Stimulated activated CD4-positive, alpha-beta T cell treated with anti-CD3 and anti-CD28 coated beads, Interleukin-4, amount 100 ng/mL, for 1 hour (primary cell): ENCODE results near the gene PI16.
A peak's percentile ranks its signal among the peaks of the same experiment; 100 is the strongest.

Source experiments
- DNase-seq: peaks from one replicate; pipeline ENCODE4 v3.0.0-alpha.2; 2020

PI16 gene, protein sequence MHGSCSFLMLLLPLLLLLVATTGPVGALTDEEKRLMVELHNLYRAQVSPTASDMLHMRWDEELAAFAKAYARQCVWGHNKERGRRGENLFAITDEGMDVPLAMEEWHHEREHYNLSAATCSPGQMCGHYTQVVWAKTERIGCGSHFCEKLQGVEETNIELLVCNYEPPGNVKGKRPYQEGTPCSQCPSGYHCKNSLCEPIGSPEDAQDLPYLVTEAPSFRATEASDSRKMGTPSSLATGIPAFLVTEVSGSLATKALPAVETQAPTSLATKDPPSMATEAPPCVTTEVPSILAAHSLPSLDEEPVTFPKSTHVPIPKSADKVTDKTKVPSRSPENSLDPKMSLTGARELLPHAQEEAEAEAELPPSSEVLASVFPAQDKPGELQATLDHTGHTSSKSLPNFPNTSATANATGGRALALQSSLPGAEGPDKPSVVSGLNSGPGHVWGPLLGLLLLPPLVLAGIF

DNA sequence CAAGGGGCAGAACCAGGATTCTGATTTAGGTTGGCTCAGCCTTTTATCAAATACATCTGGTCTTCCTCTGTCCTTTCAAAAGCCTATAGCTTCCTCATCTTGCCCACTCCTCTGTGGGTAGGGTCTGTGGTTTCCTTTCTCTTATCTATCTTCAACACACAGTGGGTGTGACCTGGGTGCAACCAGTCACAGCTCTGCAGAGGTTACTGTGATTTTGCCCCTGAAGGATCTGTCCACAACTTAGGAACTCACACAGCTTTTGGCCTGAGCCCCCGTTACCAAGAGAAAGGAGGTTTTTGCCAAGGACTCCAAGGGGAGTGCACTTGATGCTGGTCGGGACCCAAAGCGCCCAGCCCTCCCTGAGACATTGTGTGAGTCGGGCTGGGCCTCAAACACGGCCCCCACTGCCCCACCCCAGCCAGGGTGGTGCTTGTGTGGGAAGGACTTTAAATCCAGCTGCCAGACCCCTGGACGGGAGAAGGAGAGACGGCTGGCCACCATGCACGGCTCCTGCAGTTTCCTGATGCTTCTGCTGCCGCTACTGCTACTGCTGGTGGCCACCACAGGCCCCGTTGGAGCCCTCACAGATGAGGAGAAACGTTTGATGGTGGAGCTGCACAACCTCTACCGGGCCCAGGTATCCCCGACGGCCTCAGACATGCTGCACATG is at the start of gene PI16:
PI16 (plus strand) TSS at position 477 of the 670 bp plus-strand sequence; CDS start at position 500, 23 bp downstream.
- DNase-seq, result no peak

DNA sequence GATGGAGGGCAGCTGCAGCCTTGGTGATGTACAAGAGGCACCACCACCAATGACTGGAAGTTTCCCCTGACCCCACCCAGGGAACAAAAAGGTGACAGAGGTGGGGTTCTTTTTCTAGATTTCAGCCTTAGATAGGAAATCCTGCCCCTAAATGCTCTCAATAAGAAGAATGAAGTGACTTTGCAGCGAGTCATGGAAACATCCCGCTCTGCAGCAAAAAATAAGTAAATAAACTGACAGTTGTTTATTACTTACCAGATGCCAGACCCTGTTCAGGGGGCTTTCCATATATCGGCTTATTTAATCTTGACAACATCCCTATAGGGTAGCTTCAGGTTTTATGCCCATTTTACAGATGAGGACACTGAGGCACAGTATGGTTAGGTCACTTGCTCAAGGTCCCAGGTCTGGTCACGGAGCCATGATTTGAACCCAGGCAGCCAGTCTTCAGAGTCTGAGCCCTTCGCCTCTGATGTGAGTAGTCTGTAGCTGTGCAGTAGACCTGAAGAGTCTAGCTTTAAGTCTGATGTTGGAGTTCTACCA is 49.6 kb upstream of the PI16 start:
- no peak for DNase-seq

DNA sequence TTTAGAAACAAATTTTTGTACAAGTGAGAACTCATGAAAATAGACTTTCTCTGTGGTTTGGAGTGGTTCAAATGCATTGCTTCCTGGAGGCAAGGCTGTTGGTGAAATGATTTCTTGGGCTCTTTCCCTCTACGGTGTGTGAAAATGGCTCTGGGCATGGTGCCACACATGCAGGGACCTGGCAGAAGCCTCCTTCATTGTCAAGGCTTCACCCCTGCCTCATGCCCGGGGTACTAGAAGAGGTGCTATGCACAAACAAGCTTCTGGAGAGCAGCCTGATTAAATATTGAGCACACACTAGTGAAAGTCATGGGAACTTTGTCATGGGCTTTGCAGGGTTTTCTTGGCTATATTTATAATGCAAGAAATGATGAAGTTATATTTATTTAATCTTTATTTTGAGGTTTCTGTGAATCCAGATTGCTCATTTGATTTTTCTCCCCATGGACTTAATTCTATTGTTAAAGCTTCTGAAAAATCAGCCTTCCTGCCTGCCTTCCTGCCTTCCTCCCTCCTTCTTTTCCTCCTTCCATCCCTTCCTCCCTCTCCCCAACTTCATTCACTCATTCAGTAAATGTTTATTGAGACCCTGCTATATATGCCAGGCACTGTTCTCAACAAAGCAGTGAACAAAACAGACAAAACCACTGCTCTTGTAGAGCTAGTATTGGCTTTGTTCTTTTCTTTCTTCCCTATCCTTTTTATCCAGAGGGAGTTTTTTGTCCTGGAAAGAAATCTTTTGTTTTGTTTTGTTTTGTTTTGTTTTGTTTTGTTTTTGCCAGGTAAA is 47.8 kb upstream of the PI16 start:
- no peak for DNase-seq

DNA sequence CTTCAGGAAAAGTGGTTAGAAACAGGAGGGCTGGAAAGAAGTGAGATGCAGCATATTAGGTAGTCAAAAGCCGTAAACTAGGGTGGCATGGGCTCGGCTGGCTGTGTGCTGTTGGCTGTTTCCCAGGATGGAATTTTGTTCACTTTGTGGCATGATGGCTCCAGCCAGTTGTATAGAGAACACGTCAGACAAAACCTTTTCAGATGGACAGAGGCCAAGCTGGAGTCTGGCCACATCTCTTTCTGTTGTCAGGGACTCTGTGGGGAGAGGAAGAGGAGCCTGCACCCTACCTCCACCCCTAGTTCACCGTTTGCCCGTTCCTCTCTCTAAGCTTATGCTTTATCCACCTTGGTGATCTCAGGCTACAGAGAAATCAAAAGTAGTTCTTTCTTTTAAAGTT is 46.8 kb upstream of the PI16 start:
- no peak for DNase-seq

DNA sequence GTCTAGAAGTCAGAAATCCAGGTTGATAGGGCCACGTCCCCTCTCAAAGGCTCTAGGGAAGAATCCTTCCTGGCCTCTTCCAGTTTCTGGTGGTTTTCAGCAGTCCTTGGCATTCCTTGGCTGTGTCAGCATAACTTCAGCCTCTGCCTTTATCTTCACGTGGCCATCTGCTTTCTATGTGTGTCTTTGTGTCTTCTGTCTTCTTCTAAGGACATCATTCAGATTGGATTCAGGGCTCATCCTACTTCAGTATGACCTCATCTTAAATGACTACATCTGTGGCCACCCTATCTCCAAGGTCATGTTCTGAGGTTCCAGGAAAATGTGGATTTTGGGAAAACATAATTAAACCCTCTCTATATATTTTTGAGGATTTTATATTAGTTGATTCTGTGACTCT is 45.8 kb upstream of the PI16 start:
- no peak for DNase-seq

DNA sequence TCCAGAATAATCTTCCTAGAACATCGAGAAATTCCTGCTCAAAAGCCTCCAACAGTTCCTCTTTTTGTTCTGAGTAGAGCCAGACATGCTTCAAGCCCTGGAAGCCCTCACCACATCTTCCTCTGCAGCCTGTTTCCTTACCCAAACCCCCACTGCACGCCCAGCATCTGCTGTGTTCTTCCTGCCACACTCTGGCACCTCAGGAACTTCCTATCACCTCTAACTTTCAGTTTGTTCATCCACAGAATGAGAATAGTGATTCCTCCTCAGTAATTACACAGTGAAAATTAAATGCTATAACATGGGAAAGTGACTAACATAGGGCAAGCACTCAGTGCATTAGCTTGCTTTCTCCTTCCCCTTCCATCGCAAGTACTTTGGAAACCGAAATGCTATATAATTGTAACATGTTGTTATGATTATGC is 42.5 kb upstream of the PI16 start:
- DNase-seq, result peak; percentile 12

DNA sequence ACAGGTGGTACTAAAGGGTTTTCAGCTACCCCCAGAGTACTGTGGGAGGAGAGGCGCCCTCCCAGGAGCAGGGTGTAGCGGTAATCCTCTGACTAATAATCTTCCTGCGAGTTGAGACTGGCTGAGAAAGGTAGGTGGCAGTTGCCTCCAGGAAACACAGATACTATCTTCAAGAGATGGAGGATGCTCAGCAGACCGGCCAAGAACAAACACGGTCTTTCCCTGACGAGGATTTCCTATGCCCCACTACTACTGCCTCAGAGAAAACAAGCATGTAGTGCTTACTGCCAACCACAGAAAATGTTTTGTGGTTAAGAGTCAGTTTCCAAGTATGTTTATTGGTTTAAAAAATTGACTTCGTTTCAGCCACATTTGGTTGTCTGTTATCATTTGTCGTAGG is 42.0 kb upstream of the PI16 start:
- DNase-seq, result peak; percentile 38

DNA sequence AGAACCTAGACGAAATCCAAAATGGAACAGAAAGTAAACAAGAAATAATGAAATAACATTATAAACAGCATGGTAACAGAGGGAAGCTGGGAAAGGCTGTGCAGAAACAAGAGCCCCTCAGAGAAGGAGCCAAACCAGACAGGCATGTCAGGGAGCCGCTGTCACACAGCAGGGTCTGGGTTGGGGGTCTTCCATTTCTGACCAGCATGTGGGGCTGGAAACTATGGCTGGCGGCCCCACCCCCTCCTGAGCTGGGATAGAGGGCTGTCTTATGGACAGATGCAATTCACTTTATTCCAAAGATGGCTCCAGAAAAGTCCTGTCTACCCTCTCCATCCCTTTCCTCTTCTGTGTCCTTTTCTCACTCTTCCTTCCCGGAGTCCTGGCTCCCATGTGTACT is 41.5 kb upstream of the PI16 start:
- DNase-seq, result no peak

DNA sequence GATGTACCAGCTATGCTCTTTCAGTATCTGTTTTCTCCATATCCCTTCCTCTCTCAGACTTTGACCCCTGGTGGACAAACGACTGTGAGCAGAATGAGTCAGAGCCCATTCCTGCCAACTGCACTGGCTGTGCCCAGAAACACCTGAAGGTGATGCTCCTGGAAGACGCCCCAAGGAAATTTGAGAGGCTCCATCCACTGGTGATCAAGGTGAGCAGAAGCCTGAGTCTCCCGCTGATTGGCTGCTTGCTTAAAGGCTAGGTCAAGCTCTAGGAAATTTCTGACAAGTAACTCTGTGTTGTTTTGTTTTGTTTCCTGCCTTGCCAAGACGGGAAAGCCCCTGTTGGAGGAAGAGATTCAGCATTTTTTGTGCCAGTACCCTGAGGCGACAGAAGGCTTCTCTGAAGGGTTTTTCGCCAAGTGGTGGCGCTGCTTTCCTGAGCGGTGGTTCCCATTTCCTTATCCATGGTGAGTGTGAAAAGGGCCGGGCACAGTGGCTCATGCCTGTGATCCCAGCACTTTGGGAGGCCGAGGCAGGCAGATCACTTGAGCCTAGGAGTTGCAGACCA is 40.2 kb upstream of the PI16 start:
- DNase-seq, result no peak

DNA sequence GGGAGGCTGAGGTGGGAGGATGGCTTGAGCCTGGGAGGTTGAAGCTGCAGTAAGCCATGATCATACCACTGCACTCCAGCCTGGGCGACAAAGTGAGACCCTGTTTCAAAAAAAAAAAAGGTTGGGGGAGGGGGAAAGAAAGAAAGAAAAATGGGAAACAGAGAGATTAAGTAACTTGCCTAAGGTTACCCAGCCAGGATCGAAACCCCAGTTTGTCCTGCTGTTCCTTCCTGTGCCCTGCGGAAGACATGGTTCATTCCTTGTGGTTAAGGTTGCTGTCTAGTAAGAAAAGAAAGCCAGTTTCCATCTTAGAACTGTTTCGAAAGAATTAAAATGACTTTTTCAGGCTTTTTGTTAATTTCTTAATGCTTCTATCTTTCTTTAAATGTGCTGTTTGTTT is 38.9 kb upstream of the PI16 start:
- no peak for DNase-seq

DNA sequence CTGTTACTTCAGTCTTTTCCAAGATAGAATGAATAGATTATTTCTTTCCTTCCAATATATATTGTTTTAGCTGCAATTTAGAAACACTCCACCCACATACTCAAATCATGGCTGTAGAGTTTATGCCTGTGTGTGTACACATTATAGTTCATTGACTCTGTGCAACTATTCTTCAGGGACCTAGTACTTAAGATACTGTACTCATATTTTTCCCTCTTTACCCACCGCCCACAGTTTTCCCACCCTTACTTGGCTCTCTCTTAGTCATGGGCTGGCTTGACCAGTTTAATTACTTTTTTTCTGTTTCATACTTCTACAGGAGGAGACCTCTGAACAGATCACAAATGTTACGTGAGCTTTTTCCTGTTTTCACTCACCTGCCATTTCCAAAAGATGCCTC is 38.4 kb upstream of the PI16 start:
- DNase-seq, result no peak

DNA sequence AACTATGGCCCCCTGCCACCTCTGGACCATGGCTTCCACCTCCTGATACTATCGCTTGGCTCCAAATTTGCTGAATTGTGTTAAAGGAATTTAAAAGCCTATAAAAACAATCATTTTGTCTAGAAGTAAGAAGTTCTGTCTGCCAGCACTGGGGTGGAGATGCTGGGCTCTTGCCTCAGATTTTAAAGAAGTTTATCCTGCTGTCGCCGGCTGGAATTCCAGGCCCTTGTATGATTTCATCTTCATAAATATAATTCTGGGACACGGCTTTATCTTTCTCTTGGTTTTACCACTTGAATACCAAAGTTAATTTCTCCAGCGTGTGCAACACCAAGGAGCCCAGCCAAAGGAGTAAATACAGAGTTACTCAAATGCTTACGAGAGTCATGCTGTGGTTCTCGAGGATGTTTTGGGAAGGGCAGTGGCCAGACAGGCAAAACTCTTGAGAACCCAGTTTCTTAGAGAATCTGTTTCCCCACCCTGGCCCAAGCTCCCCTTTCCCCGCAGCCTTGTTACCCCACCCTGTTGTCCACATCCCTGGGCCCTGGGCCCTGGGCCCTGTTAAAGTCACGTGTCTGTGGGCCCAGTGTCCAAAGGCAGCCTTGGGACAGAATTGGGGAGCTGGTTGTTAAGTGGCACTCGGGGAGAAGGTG is 36.9 kb upstream of the PI16 start:
- DNase-seq, result no peak

DNA sequence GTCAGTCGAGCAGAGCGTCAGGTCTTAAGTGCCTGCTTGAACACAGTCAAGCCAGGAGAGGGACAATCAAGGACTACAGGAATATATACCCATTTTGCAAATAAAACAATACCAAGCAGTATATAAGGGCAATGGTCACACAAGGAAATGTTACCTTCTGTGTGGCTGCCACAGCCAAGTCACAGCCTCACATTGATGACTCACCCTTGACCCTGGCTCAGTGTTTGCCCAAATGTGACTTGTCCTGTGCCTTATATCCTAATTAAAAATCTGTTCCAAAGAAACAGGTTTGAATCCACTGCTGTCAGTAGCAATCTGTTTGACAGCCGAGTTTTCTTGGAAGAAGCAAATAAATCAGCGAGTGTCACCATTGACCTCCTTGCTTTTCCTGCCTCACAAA is 34.5 kb upstream of the PI16 start:
- DNase-seq, result no peak

DNA sequence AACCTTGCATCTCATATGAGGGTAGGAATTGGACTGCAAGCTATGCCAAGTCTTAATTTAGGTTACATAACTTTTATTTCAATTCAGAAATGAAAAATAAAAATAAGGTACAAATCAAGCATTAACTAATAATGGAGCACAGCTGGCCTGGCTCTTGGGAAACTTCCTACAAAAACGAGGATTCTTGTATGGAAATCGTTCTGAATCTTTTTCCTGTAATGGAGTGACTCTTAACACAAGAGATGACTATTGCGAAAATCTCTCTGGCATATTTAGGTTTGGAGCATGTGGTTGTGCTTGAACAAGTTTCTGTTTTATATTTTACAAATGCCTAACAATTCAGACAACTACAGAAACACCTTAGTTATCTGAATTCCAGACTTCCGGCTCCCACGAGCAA is 34.0 kb upstream of the PI16 start:
- DNase-seq, result no peak

DNA sequence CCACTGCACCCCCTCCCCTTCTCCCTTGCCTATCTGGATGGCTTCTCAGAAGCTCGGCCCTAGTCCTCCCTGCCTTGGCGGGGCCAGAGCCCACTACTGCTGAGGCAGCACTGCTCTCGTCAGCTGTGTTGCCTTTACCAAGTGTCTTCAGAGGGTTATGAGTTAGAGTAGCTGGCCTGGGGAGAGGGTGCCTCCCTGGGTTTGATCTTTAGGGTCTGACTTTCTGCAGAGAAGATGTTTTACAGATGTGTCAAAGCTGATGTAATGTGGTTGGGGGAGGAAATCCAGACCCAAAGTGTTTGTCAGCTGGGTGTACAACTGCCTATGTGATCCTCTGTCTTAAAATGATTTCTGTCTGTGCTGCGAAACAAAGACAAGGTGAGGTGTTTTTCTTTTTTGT is 30.4 kb upstream of the PI16 start:
- DNase-seq, result no peak

DNA sequence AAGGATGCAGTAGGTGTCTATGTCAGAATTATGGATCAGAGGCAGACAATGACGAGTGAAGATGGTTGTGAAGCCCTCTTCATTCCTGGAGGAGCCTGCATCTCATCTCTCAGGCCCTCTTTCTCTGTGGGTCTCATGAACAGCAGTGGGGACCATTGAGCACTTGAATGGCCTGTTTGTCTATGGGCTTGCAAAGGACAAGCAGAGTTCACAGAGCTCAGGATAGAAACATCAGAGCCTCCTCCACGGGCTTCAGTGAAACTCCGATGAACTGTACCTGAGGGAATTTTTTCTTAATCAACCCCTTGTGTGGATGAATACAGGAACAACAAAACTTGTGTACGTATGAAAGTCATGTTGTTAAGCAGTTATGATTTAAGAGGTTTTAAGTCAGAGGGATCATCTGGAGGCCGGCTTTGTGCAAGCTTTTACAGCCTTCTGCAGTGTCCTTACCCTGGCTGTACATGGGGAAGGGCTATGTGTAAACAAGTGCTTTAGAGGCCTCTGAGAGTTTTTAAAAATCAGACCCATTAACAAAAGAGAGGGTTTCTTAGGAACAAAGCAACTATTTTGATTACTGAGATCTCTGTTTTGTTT is 29.7 kb upstream of the PI16 start:
- DNase-seq, result no peak

DNA sequence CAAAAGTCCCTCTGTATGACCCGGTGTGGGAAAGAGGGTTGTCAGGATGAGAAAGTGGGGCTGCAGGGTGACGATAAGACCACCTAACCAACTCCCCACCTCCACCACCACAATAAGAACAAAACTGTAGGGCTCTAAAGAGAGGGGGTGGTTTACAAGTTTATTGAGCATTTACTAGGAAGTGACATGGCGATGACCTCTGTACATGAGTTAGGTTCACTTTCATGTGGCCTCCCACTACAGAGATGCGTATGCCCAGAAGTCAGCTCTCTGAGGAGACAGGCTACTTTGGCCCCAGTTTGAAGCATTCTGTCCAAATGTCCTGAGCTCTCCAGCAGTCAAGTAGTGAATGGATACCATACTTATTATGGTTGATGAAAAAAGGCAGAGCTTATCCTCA is 28.7 kb upstream of the PI16 start:
- DNase-seq, result no peak

DNA sequence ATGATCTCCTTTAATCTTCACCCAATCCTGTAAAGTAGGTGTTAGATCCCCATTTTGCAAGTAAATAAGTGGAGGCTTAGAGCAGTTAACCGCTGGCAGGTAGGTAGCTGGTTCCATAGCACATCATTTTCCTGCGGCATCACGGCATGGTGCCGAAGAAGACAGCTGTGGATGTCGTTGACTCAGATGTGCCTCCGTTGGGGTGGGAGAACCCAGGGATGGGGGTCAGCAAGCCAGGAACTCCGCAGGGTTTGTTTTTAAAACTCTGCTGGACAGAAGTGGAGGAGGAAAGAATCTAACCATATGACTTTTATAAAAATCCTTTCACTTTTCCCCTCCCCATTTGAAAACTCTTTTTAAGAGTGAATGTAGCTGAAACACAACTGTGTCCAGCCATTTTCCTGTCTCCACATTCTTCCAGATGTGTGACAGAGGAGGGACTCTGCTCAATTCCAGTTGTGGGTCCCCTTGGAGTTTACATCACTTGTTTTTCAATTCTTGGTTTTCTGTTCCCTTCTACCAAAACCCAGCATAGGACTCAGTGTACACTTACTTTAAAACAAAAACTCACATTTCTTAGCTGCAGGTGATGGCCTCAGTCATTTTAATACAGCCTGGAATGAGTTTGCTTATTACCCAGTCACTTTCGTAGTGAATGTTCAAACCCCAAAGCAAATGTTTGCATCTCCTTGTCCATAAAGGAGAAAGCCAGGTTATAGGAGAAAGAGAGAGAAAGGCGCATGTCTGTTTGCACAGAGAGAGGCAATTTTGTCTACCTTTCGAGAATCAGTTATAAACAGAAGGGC is 27.6 kb upstream of the PI16 start:
- no peak for DNase-seq

DNA sequence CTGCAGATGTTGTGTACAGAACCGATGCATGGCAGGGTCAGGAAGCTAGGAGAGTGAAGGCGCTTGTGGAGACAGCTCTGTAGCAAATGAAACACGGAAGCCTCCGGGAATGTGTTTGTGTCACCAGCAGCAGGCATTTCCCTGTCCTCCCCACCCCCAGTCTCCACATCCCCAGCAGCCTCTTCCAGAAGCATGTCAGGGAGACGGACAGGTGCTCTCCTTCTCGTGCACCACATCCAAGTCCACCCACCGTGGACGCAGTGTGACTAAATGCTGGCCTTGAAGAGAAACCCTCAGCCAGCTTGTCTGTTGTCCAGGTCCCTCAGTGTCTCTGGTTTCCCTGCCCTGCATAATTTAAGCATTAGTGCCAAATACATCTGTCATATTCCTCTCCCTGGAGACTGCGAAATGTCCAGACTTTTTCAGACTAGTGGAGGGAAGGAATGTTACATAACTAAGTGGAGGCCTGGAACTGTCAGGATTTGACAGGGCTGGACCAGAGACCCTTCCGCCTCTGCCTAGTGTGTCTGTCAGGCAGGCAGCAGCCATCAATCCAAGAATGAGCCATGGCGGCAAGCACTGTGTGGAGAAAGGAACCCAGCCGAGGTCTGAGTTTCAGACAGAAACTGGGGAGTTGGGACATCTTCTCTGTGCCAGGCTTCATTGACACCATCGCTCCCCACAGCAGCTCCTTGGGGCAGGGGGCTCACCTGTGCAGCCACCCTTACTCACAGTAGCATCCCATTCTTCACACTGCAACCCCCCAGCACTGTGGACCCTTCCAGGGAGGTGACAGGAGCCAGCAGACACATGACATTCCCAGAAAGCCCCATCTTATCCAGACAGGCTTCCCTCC is 26.6 kb upstream of the PI16 start:
- DNase-seq, result no peak

DNA sequence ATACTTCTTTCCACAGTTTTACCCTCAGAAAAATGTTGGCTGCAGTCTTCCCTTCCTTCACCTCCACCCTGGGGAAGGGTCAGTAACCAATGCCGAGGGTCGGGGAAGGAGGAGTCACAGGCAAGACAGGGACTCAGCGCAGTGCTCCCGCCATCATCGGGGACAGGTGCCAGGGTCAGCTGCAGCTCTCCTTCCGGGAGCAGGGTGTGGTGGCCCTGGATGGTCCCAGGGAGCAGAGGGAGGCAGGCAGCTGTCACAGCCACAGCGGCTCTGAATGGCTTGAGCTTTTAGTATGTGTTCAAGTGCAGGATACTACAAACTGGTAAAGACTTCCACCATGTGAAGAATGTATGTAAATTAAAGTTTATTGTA is 26.0 kb upstream of the PI16 start:
- no peak for DNase-seq
